ENCODE measurements around the gene SPTBN5.

Gene SPTBN5

DNA sequence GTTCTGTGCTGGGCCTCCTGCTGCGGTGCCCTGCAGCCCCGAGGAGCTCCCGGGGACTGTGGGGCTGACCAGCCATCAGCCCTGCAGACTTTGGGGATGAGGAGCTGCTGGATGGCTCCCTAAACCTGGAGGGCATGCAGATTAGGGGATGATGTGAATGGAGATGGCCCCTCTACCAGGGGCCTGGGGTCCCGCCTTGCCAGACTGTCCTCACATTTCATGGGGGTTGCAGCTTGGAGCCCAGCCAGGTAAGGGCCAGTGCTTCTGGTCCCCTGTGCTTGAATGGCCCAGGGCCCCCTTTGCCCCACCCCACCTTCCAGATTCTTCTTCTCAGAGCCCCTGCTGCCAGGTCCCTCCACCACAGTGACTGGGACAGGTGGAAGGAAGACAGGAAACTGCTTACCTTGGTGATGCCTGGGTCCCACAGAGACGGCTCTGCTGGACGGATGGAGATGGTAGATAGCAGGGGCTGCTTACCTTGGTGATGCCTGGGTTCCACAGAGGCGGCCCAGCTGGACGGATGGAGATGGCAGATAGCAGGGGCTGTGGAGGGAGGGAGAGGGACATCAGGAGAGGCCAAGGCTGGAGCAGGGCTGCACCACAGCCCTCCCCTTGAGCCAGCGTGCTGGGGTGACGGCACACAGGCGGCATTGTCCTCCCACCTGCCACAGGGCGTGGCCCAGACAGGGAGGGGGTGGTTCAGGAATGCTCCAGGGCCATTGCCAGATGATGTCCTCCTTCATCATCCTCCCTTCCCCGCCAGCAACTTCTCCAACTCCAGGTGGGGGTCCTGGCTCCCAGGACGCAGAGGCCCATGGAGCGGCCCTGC is at the start of gene SPTBN5:
TSS of gene SPTBN5 (minus strand) at position 632 of the 829 bp plus-strand sequence. CDS start at position 76, 556 bp downstream.
- DNase-seq (ENCODE audit: low spot score): no peak

DNA sequence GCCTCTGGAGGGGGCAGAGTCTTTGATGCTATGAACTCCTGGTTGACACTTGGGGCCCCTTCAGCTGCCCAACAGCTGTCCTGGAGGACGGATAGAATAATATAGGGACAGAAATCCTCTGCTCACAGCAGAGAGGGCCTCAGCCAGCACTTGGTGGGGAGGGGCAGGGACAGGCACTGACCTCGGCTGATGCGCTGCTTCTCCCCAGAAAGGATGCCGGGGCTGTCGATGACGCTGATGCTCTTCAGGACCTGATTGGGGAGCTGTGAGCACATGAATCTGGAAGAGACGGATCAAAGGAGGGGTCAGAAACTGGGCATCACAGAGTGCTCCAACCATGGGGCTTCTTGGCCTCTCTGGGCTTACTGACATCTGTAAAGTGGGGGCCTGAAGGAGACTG is 49.0 kb upstream of the SPTBN5 start:
- no peak for DNase-seq (ENCODE audit: low spot score)

DNA sequence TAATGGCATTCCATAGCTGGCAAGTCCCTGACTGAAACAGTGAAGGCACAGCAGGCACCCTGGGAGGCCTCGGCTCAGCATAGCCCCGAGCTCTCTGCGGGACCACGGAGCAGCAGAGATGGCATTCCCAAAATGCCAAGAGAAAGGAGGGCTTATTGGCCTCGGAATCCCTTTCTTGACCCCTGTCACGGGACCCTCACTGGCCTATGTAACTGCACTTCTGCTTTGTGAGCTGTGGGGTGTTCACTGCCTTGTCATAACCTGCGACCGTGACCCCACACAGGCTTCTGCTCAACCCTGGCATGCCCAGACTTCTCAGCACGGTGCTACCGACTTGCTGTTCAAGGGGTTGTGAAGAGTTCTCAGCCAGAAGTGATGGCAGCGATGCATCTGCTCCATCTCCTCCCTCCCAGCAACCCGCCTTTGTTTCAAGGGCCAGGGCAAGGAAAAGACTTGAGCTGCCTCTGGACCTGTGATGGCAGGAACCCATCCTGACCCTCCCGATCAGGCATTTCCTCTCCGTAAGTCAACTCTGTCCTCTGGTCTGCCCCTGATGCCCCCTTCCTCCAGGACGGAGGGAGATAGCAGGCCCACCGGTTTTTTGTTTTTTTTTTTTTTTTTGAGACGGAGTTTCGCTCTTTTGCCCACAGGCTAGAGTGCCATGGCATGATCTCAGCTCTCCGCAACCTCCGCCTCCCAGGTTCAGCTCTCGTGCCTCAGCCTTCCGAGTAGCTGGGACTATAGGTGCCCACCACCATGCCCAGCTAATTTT is 48.0 kb upstream of the SPTBN5 start:
- no peak for DNase-seq (ENCODE audit: low spot score)

DNA sequence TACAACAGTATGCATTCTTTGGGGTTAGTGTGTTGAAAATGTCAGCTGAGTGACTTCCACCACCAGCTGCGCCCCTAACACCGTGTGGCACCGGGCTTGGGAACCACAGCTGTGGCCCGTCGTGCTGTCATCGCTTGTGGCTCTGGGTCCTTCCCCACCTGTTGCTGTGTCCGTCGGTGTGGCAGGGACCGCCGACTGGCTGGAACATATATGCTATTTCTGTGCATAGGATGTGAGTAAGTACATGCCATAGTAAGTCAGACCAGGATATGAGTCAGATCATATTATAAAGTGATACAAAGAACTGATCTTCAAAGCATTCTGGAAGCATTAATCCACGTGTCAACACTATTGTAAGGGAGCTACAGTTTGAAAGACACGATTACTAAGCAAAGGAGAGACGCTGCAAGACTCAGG is 46.6 kb upstream of the SPTBN5 start:
- no peak for DNase-seq (ENCODE audit: low spot score)

DNA sequence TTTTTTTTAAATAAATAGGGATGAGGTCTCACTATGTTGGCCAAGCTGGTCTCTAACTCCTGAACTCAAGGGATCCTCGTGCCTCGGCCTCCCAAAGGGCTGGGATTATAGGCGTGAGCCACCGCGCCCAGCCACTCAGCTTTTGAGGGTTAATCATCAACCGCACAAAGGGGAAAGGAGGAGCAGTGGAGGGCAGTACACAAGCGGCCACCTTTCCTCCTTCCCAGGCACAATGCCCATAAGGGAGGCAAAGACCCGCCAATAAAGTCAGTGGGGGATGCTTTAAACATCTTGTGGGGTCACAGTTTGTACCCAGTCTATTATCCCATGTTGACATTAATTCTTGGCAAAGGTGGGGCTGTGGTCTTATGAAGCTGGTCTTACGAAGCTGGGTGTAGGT is 46.1 kb upstream of the SPTBN5 start:
- no peak for DNase-seq (ENCODE audit: low spot score)

GRCh38 chr15:41937568-41937923 is 43.7 kb upstream of the SPTBN5 start:
- DNase-seq (ENCODE audit: low spot score): no peak

DNA sequence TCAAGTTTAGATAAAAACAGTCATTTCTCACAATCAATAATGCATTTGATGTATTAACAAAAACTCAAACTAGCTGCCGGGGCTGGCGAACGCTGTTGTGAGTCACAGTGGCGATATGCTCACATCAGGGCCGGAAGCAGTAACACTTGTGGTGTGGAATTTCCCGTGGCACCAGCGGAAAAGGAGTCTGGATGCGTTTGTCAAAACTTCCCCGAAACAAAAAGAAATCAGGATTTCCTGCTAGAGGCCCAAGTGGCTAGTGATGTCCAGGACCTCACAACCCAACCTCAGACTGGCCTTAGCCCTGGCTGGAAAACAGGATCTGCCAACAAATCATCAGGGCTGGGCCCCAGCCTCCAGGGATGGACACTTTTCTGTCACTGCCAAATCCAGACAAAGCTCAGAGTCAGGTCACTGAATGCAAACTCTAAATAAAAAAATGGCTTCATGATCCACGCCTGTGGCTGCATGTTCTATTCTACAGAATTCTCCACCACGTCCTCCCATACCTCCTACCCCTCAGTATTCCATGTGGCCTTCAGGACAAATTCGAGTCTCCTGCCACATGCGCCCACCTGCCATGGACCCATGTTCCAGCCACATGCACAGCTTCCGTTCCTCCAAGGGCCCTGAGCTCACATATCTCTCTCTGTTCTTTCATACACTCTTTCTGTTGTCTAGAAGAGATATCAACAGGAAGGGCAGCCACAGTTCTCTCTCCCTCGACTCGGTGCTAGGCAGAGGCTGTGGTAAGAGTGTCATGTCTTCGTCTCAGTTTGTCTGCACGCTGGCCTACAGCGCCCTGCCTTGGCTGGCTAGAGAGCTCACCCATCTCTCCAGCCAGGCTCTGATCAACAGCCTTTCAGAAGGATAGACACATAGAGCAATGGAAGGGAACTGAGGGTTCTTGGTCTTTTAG is 43.1 kb upstream of the SPTBN5 start:
- no peak for DNase-seq (ENCODE audit: low spot score)

GRCh38 chr15:41936155-41936554 is 42.3 kb upstream of the SPTBN5 start:
- no peak for DNase-seq (ENCODE audit: low spot score)

DNA sequence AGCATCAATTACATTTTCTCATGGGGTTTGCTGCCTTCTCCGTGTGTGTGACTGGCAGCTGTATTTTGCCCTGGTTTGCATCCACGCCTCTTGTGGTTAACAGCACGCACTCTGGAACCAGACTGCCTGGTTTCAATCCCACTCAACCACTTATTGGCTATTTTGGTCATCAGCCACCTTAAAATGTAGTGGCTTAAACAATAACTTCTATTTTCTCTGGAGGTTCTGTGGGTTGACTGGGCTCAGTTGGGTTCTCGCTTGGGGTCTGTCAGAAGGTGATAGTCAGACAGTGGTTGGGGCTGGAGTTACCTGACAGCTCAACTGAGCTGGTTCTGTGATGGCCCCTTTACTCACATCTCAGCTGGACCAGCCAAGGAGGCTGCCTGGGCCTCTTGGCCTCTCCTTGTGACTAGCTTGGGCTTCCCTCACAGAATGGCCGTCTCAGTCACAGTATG is 41.7 kb upstream of the SPTBN5 start:
- no peak for DNase-seq (ENCODE audit: low spot score)

DNA sequence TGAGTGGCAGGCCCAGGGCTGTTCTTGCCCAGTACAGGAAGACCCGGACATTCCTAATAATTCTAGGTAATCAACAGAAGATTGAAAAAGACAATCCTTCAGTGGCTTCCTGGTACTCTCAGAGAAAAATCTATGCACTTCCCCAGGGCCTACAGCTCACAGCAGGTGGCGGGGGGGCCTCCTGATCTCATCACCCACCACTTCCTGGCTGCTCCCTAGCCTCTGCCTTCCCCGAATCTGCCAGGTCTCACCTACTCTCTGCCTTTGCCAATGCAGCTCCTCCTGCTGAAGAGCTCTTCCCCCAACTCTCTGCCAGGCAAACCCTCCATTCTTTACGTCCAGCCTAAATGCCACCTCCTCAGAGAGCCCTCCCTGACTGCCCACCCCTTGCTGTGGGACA is 41.0 kb upstream of the SPTBN5 start:
- DNase-seq (ENCODE audit: low spot score): no peak

GRCh38 chr15:41933771-41934170 is 39.9 kb upstream of the SPTBN5 start:
- no peak for DNase-seq (ENCODE audit: low spot score)

DNA sequence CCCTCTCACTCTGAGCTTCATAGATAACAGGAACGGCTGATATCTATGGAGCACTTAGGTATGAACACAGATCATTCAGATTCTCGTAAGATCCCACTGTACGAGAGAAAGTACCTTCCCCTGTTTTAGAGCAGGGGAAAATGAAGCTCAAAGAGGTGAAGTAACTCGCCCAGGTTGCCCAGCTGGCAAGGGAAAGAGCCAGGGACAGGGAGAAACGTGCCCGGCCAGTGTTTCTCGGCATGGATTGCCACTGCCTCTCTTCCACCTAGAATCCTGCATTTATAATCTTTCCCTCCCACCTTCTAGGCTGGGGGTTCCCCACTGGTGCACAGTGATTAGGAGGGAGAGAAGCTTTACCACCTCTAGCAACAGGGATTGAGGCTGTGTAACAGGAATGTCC is 39.5 kb upstream of the SPTBN5 start:
- no peak for DNase-seq (ENCODE audit: low spot score)

- DNase-seq (ENCODE audit: low spot score): no peak
Observed at GRCh38 chr15:41932511-41933289, 38.8 kb upstream of the SPTBN5 start.

GRCh38 chr15:41932101-41932500 is 38.2 kb upstream of the SPTBN5 start:
- no peak for DNase-seq (ENCODE audit: low spot score)

- DNase-seq (ENCODE audit: low spot score): no peak
Observed at GRCh38 chr15:41930867-41931222, 37.0 kb upstream of the SPTBN5 start.

- DNase-seq (ENCODE audit: low spot score): no peak
Observed at GRCh38 chr15:41930221-41930866, 36.5 kb upstream of the SPTBN5 start.

DNA sequence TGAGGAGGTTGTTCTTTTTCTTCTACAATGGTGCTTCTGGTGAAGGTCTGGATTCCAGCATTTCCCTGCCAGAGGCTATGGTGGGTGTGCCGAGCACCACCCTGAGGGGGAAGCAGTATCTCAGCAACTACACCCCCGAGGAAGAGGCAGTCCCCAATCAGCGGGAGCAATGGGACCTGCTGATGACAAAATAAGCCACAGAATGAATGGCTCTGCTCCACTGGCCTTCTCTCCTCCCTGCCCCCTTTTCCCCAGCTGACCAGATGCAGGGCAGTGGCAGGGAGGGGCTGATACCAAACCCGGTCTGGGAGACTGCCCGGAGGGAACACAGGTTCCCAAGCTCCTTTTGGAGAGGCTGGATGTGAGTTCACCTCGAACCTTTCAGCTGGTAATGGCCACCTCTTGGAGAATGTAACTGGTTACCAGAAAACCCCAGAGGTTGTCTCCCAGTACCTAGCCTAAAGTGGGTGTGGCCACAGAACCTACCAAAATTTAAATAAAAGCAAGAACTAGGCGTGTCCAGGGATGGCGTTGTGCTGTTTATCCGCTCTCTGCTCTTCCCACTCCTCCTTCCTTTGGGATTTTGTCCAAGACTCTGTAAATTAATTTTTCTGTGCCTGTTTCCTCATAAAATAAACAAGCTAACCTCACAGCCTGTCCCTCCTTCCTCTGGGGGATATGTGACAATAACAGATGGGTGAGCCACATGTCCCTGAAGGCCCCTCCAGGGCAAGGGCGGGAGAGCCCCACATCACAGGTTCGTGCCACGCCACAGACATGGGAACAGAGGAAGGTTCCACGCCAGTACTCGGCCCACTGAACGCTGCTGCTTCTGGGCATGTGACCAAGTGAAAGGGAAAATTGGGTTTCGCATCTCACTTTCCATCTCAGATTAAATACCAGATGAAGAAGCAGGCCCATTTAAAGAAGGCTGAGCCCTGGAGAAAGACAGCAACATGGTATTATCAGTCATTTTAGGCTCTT is 35.1 kb upstream of the SPTBN5 start:
- DNase-seq (ENCODE audit: low spot score): no peak

DNA sequence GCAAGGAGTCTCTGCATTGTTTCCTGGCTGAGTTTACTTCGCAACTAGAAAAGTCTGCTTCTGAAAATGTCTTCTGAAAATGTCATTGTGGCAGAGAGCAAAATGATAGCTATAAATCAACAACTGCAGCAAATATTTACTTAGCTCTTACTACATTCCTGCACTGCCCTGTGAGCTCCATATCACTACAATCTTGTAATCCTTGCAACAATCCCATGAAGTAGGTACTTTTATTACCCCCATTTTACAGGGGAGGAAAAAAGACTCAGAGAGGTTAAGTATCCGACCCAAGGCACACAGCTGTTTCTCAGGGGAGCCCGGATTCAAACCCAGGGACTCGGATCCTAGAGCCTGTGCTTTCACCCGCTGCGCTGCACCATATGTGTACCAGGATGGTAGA is 34.2 kb upstream of the SPTBN5 start:
- DNase-seq (ENCODE audit: low spot score): no peak

DNA sequence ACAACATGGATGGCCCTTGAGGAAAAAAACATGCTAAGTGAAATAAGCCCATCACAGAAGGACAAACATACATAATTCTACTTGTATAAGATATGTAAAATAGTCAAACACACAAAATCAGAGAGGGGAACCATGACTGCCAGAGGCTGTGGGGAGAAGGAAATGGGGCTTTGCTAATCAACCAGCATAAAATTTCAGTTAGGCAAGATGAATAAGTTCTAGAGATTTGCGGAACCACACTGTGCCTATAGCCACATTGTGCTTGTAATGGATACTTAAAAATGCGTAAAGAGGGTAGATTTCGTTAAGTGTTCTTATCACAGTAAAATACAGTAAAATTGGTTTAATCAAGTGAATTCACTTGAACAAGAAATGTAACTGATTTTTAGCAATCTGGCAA is 33.7 kb upstream of the SPTBN5 start:
- no peak for DNase-seq (ENCODE audit: low spot score)
